Measurements from ENCODE around the gene PLOD2. TPM values are rescaled to one million over a fixed set of nuclear protein-coding genes. Genes with fewer than 3 reads are reported as not detected.

PLOD2 gene
- total and polyA plus RNA-seq, 9 of the 15 experiments (the other 6 are each of a cell fraction or from before 2014, with no cell fraction given), result 0.18 to 1.5 (median 0.58) TPM

GRCh38 chr3:146086211-146086610 lies 74.8 kb downstream of the PLOD2 start (continued):
- TF ChIP-seq, protein P1, sequence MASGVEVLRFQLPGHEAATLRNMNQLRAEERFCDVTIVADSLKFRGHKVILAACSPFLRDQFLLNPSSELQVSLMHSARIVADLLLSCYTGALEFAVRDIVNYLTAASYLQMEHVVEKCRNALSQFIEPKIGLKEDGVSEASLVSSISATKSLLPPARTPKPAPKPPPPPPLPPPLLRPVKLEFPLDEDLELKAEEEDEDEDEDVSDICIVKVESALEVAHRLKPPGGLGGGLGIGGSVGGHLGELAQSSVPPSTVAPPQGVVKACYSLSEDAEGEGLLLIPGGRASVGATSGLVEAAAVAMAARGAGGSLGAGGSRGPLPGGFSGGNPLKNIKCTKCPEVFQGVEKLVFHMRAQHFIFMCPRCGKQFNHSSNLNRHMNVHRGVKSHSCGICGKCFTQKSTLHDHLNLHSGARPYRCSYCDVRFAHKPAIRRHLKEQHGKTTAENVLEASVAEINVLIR (CRISPR knock-in tag; IDR thresholded peaks at IDR 0.05), result no peak
- TF ChIP-seq GATAD2B (IDR thresholded peaks at IDR 0.05; ENCODE audit: borderline replicate concordance), result no peak
- TF ChIP-seq SAP30 (IDR thresholded peaks at IDR 0.05; ENCODE audit: borderline replicate concordance, insufficient read depth, low read depth, low read length, poor library complexity, severe bottlenecking), result no peak
- TF ChIP-seq NFXL1 (CRISPR knock-in tag; IDR thresholded peaks at IDR 0.05), result no peak
- TF ChIP-seq HNRNPH1 (optimal IDR thresholded peaks at IDR 0.05; ENCODE audit: low read depth, low read length), result no peak
- TF ChIP-seq PHTF2 (CRISPR knock-in tag; IDR thresholded peaks at IDR 0.05), result no peak
- no peak for TF ChIP-seq ARNT (IDR thresholded peaks at IDR 0.05)
- no peak for TF ChIP-seq CHCHD3 (CRISPR knock-in tag; IDR thresholded peaks at IDR 0.05)
- TF ChIP-seq CREBBP (IDR thresholded peaks at IDR 0.05; ENCODE audit: low read depth, low read length), result no peak
- TF ChIP-seq MTF1 (CRISPR knock-in tag; IDR thresholded peaks at IDR 0.05; ENCODE audit: borderline replicate concordance), result no peak
- TF ChIP-seq NCOA4 (IDR thresholded peaks at IDR 0.05; ENCODE audit: partially characterized antibody), result no peak
- TF ChIP-seq SRSF1 (IDR thresholded peaks at IDR 0.05; ENCODE audit: low read depth, low read length), result no peak
- TF ChIP-seq HCFC1 (IDR thresholded peaks at IDR 0.05; ENCODE audit: low read depth, low read length), result no peak
- no peak for TF ChIP-seq ASH1L (IDR thresholded peaks at IDR 0.05; ENCODE audit: borderline replicate concordance, low read depth, partially characterized antibody)
- no peak for TF ChIP-seq ZKSCAN3 (CRISPR knock-in tag; IDR thresholded peaks at IDR 0.05)
